22Rv1 (cell line): ENCODE data around the gene WDR35.
"Not testable (repeated sequence)": the region's sequence is repeated elsewhere in the genome, so short reads cannot be mapped to it uniquely, and the experiment has no call there.

Source experiments
- CTCF ChIP-seq: fragments of 450-650 bp; IDR thresholded peaks from 2 replicates; pipeline ENCODE4 v1.5.1; 2017; ENCODE audit warnings: mild to moderate bottlenecking
- ZFX ChIP-seq: fragments of 450-650 bp; IDR thresholded peaks from 2 replicates; pipeline ENCODE4 v1.6.1; 2017; ENCODE audit warnings: antibody characterized with exemption, borderline replicate concordance

- TF ChIP-seq CTCF, ZFX: not testable (repeated sequence)
Measured at GRCh38 chr2:19922188-19922587, 67.7 kb downstream of the WDR35 start.
